Measurements from ENCODE around the gene MCTP2. TPM values are rescaled to one million over a fixed set of nuclear protein-coding genes. Genes with fewer than 3 reads are reported as not detected.

MCTP2 gene
- total and polyA plus RNA-seq, 2 experiments from 2014 or later, result 8.1 to 23.3 TPM

DNA sequence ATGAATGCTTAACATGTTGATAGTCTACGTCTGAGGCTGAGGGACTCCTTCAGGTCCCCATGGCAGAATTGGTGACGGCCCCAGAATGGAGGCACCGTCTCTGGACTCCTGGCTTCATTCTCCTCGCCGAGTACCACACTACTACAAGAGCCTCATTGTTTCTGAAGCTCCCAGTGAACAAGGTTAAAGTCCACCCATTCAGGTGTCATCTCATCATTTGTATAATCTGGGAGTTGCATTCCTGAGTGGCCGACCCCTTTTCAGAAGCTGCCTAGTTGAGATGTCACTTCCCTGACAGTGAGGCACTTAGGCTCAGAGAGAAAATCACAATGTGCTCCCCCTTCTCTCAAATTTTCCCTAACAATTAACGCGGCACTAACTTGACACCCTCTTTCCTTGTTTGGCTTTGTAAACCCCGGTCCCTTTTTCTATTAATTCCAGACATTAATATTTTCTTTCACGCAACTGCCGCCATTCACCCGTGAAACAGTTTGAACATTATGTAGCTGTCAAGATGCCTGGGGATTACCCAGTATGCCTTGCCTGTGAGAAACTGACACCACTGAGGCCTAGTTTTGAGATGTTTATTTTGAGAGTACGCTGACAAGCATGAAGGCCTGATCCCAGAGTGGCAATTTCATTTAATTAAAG, 105.6 kb downstream of the MCTP2 start:
- WGBS (ENCODE audit: low lambda C conversion rate, missing lambda C conversion rate), result 85% methylated on average over 13 of the region's 13 CpGs
- Histone ChIP-seq H3K9me2 (replicated peaks; ENCODE audit: insufficient read depth) (no peaks in the 10 kb centered on the region), H3K27me3 (no peaks in the 10 kb centered on the region), H3K4me1 (ENCODE audit: insufficient read depth) (no peaks in the 10 kb centered on the region), H3K9me3 (ENCODE audit: low read depth) (no peaks in the 10 kb centered on the region), H3K4me2 (no peak overlapping the region), H3K27ac (no peak overlapping the region), H3K4me3 (no peak overlapping the region), H3K79me2 (no peaks in the 10 kb centered on the region), H2AFZ (no peak overlapping the region), H4K20me1 (ENCODE audit: insufficient read depth, poor library complexity, severe bottlenecking) (no peaks in the 10 kb centered on the region), H3K36me3 (replicated peaks; ENCODE audit: insufficient read depth, low read depth) (peaks cover 4% of the 10 kb centered on the region)
- no peak for DNase-seq (ENCODE audit: low spot score)
- no peak for TF ChIP-seq EZH2phosphoT487 (IDR thresholded peaks at IDR 0.05; ENCODE audit: low read depth, severe bottlenecking, unreplicated experiment)
- no peak for TF ChIP-seq EZH2 (IDR thresholded peaks at IDR 0.05; ENCODE audit: borderline replicate concordance)
- TF ChIP-seq, protein P1, sequence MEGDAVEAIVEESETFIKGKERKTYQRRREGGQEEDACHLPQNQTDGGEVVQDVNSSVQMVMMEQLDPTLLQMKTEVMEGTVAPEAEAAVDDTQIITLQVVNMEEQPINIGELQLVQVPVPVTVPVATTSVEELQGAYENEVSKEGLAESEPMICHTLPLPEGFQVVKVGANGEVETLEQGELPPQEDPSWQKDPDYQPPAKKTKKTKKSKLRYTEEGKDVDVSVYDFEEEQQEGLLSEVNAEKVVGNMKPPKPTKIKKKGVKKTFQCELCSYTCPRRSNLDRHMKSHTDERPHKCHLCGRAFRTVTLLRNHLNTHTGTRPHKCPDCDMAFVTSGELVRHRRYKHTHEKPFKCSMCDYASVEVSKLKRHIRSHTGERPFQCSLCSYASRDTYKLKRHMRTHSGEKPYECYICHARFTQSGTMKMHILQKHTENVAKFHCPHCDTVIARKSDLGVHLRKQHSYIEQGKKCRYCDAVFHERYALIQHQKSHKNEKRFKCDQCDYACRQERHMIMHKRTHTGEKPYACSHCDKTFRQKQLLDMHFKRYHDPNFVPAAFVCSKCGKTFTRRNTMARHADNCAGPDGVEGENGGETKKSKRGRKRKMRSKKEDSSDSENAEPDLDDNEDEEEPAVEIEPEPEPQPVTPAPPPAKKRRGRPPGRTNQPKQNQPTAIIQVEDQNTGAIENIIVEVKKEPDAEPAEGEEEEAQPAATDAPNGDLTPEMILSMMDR (IDR thresholded peaks at IDR 0.05; ENCODE audit: poor library complexity), result no peak

DNA sequence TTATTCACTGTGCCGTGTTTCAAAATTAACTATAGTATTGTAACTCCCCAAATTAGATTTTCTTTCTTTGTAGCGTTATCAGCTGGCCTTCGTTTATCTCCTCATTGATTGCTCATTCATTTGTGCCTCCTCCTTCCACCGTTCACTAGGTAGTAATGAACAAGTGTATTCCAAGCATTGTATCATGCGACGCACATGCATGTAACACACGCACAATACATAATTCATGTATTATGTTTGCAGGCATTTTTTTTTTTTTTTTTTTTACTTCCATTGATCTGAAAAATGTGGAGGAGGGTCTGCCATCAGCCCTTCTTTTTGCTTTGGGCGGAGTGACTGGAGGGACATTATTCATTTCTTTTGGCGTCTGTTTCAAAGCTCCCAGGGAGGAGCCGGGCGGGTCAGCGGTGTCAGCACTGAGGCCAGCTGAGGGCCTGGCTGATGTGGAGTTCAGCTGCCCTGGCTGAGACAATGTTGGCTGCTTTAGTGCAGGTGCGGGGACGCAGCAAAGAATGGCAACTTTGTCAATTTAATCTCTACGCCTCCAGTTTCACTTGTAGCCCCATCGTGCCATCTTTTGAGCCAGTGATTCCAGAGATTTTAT, 107.0 kb downstream of the MCTP2 start:
- H3K36me3 ChIP-seq (replicated peaks; ENCODE audit: insufficient read depth, low read depth), result peaks cover 4% of the 10 kb centered on the region
- H2AFZ ChIP-seq, result no peak overlapping the region
- no peaks in the 10 kb centered on the region for H3K9me2 ChIP-seq (replicated peaks; ENCODE audit: insufficient read depth)
- whole genome bisulfite sequencing (ENCODE audit: low lambda C conversion rate, missing lambda C conversion rate), result 95% methylated on average over 16 of the region's 16 CpGs
- H3K4me1 ChIP-seq (ENCODE audit: insufficient read depth), result no peaks in the 10 kb centered on the region
- H3K79me2 ChIP-seq, result no peaks in the 10 kb centered on the region
- TF ChIP-seq EZH2 (IDR thresholded peaks at IDR 0.05; ENCODE audit: borderline replicate concordance) (no peak), EZH2phosphoT487 (IDR thresholded peaks at IDR 0.05; ENCODE audit: low read depth, severe bottlenecking, unreplicated experiment) (no peak)
- TF ChIP-seq, protein P1 (IDR thresholded peaks at IDR 0.05; ENCODE audit: poor library complexity), result no peak
- no peak overlapping the region for H3K4me2 ChIP-seq
- no peaks in the 10 kb centered on the region for H3K27me3 ChIP-seq
- no peaks in the 10 kb centered on the region for H3K9me3 ChIP-seq (ENCODE audit: low read depth)
- no peak overlapping the region for H3K4me3 ChIP-seq
- no peak overlapping the region for H3K27ac ChIP-seq
- no peaks in the 10 kb centered on the region for H4K20me1 ChIP-seq (ENCODE audit: insufficient read depth, poor library complexity, severe bottlenecking)
- DNase-seq (ENCODE audit: low spot score), result no peak

DNA sequence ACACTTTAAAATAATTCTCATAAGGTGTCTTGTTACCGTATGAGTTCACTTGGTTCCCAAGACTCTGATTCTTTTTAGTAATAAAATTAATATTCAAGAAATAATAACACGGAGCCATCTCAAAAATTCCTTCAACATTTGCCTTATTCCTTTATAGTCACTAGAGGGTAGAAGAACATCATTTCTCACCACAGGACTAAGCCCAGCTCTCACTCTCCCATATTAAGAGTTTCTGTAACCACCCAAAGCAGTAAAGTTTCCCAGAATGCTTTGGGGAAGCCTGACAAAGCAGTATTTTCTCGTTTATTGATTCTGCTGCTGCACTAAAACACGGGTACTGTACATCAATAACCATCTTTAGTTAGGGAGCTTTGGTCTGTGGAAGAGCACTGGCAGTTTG, 114.9 kb downstream of the MCTP2 start:
- no peak overlapping the region for H2AFZ ChIP-seq

More for the DNA sequence above, 114.9 kb downstream of the MCTP2 start:
- Histone ChIP-seq H3K36me3 (replicated peaks; ENCODE audit: insufficient read depth, low read depth) (no peaks in the 10 kb centered on the region), H3K79me2 (no peaks in the 10 kb centered on the region), H3K4me2 (no peak overlapping the region), H4K20me1 (ENCODE audit: insufficient read depth, poor library complexity, severe bottlenecking) (no peaks in the 10 kb centered on the region), H3K4me1 (ENCODE audit: insufficient read depth) (no peaks in the 10 kb centered on the region), H3K9me3 (ENCODE audit: low read depth) (no peaks in the 10 kb centered on the region), H3K9me2 (replicated peaks; ENCODE audit: insufficient read depth) (no peaks in the 10 kb centered on the region), H3K27ac (no peak overlapping the region), H3K27me3 (no peaks in the 10 kb centered on the region), H3K4me3 (no peak overlapping the region)
- WGBS (ENCODE audit: low lambda C conversion rate, missing lambda C conversion rate), result 77% methylated on average over 4 of the region's 4 CpGs
- TF ChIP-seq EZH2 (IDR thresholded peaks at IDR 0.05; ENCODE audit: borderline replicate concordance) (no peak), EZH2phosphoT487 (IDR thresholded peaks at IDR 0.05; ENCODE audit: low read depth, severe bottlenecking, unreplicated experiment) (no peak)
- TF ChIP-seq, protein P1 (IDR thresholded peaks at IDR 0.05; ENCODE audit: poor library complexity), result peak; percentile 24
- DNase-seq (ENCODE audit: low spot score), result no peak
